Measurements from ENCODE around the gene SUSD1. TPM values are rescaled to one million over a fixed set of nuclear protein-coding genes. Genes with fewer than 3 reads are reported as not detected.
"Not testable (repeated sequence)": the region's sequence is repeated elsewhere in the genome, so short reads cannot be mapped to it uniquely, and the experiment has no call there.

Gene SUSD1
- total RNA-seq, 4 donors from 2014 or later: 1.6 to 8.2 (median 4.4) TPM

GRCh38 chr9:112076814-112077213 is 98.3 kb downstream of the SUSD1 start:
- no peaks in the 10 kb centered on the region for H3K36me3 ChIP-seq
- no peak for TF ChIP-seq POLR2A (IDR thresholded peaks at IDR 0.05)
- no peak for TF ChIP-seq EP300 (IDR thresholded peaks at IDR 0.05)
- TF ChIP-seq, protein P1, sequence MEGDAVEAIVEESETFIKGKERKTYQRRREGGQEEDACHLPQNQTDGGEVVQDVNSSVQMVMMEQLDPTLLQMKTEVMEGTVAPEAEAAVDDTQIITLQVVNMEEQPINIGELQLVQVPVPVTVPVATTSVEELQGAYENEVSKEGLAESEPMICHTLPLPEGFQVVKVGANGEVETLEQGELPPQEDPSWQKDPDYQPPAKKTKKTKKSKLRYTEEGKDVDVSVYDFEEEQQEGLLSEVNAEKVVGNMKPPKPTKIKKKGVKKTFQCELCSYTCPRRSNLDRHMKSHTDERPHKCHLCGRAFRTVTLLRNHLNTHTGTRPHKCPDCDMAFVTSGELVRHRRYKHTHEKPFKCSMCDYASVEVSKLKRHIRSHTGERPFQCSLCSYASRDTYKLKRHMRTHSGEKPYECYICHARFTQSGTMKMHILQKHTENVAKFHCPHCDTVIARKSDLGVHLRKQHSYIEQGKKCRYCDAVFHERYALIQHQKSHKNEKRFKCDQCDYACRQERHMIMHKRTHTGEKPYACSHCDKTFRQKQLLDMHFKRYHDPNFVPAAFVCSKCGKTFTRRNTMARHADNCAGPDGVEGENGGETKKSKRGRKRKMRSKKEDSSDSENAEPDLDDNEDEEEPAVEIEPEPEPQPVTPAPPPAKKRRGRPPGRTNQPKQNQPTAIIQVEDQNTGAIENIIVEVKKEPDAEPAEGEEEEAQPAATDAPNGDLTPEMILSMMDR (IDR thresholded peaks at IDR 0.05): no peak
- no peak for TF ChIP-seq POLR2AphosphoS5 (IDR thresholded peaks at IDR 0.05)
- peaks cover 12% of the 10 kb centered on the region for H3K4me1 ChIP-seq
- H3K4me3 ChIP-seq: no peak overlapping the region
- WGBS: 77% methylated on average over 7 of the region's 7 CpGs
- DNase-seq (ENCODE audit: low spot score in 2 of 2): no peak
- no peak overlapping the region for H3K27ac ChIP-seq
- no peaks in the 10 kb centered on the region for H3K27me3 ChIP-seq
- H3K9me3 ChIP-seq: no peaks in the 10 kb centered on the region

- Histone ChIP-seq H3K9me3 (no peaks in the 10 kb centered on the region), H3K36me3 (no peaks in the 10 kb centered on the region), H3K27ac (peak overlapping the region; percentile 40), H3K4me3 (no peak overlapping the region), H3K4me1 (peaks cover 12% of the 10 kb centered on the region), H3K27me3 (no peaks in the 10 kb centered on the region)
- 25% methylated on average over 2 of the region's 2 CpGs for WGBS
- DNase-seq (ENCODE audit: low spot score in 2 of 2): no peak
- TF ChIP-seq EP300 (IDR thresholded peaks at IDR 0.05): no peak
- no peak for TF ChIP-seq POLR2AphosphoS5 (IDR thresholded peaks at IDR 0.05)
- TF ChIP-seq, protein P1 (IDR thresholded peaks at IDR 0.05): peak in 1 of 2 donors; percentile 9
These were observed 100.1 kb downstream of the SUSD1 start for GRCh38 chr9:112075009-112075378.

GRCh38 chr9:112074250-112075008 is 100.7 kb downstream of the SUSD1 start:
- Histone ChIP-seq H3K4me3 (no peak overlapping the region), H3K9me3 (no peaks in the 10 kb centered on the region), H3K36me3 (no peaks in the 10 kb centered on the region), H3K27ac (peak overlapping the region; percentile 40), H3K27me3 (no peaks in the 10 kb centered on the region), H3K4me1 (peaks cover 12% of the 10 kb centered on the region)
- TF ChIP-seq POLR2AphosphoS5 (IDR thresholded peaks at IDR 0.05) (no peak), EP300 (IDR thresholded peaks at IDR 0.05) (peak; percentile 84), POLR2A (IDR thresholded peaks at IDR 0.05) (no peak)
- TF ChIP-seq, protein P1 (IDR thresholded peaks at IDR 0.05): peak; percentile 72 to 94
- WGBS: 55% methylated on average over 11 of the region's 11 CpGs
- no peak for DNase-seq (ENCODE audit: low spot score in 2 of 2)

GRCh38 chr9:112073639-112074173 is 101.4 kb downstream of the SUSD1 start:
- not testable (repeated sequence) for H3K36me3 ChIP-seq; DNase-seq (ENCODE audit: low spot score in 2 of 2); H3K9me3 ChIP-seq; H3K27me3 ChIP-seq; H3K4me3 ChIP-seq
- H3K27ac ChIP-seq: peak overlapping the region; percentile 18
- 91% methylated on average over 10 of the region's 10 CpGs for WGBS
- H3K4me1 ChIP-seq: peaks cover 12% of the 10 kb centered on the region

DNA sequence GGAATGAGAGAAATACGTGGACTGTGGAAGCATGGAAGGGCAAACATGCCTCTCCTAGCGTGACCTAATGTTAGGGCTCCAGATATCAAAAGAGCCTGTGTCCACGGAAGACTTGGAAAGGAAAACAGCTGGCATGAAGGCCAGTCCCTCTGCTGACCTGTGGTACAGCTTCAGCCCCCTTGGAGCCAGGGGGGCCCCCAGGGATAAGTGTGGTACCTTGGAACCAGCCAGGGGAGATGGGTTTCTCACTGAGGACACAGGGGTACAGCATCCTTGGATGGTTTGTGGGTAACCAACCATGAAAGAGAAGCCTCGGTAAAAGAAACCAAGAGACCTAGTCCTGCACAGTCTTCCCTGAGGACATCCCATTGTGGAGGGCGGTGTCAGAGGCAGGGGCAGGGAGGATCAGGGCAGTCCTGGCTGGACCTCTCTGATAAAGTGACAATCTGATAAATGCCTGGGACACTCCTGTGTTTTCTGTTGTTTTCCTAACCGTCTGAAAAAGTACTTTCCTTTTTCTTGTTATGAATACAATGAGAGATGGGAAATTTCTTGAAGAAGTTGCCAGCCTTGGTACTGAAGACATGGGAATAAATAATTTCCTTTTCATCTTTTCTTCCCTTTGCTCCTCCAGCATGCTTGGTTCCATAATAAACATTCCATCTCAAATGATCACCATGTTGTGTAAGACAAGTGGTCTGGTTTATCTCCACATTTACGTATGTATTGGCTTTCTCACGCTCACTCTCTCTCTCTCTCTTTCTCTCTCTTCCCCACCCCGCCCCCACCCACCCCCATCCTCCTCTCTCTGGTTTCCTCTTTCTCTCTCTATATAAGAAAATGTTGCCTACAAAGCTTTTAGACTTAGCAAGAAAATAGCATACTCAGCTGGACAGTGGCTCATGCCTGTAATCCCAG is 102.1 kb downstream of the SUSD1 start:
- DNase-seq (ENCODE audit: low spot score in 2 of 2): no peak
- no peak overlapping the region for H3K27ac ChIP-seq
- WGBS: 73% methylated on average over 9 of the region's 9 CpGs

More for the DNA sequence above, 102.1 kb downstream of the SUSD1 start:
- H3K36me3 ChIP-seq: no peaks in the 10 kb centered on the region
- H3K9me3 ChIP-seq: no peaks in the 10 kb centered on the region
- no peak overlapping the region for H3K4me3 ChIP-seq
- TF ChIP-seq POLR2AphosphoS5 (IDR thresholded peaks at IDR 0.05) (no peak), EP300 (IDR thresholded peaks at IDR 0.05) (no peak), POLR2A (IDR thresholded peaks at IDR 0.05) (no peak)
- TF ChIP-seq, protein P1 (IDR thresholded peaks at IDR 0.05): no peak
- no peaks in the 10 kb centered on the region for H3K27me3 ChIP-seq
- H3K4me1 ChIP-seq: peaks cover 12% of the 10 kb centered on the region
